Measurements from ENCODE around the gene CLEC12A. TPM values are rescaled to one million over a fixed set of nuclear protein-coding genes. Genes with fewer than 3 reads are reported as not detected.

CLEC12A gene
- total and polyA plus RNA-seq, 12 donors = 0.20 to 8.9 (median 0.85) TPM; not detected in 1

DNA sequence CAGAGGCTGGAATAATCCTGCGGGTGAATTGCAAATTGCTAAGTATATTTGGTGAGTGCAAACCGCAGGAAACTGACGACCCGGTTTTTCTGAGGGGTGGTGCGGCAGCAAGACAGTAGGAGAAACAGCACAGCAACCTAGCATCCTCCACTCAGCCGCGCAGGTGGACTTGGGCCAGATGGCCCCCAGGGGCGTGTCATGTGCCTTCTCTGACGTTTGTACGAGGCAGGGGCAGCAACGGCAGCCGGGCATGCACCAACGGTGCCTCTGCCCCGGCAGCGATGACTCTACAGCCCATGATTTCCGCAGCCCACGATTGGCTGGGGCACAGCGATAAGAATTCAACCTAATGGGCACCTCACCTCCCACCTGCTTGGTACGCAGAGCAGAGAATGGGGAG, 28.0 kb upstream of the CLEC12A start:
- WGBS, 2 donors = 47 to 49% methylated on average over 19 of the region's 19 CpGs
- H3K4me3 ChIP-seq = peak overlapping the region in 1 of 10 donors; percentile 15
- peak overlapping the region in 1 of 10 donors; percentile 11 for H3K27ac ChIP-seq
- H3K4me1 ChIP-seq = peaks cover 0 to 14% (median 0%) of the 10 kb centered on the region in 9 donors
- DNase-seq (no peak), ATAC-seq (no peak)
- no peak for TF ChIP-seq CTCF (IDR thresholded peaks at IDR 0.05)
- intact Hi-C loops (cut with DNase I) = no loop called here
- H3K36me3 ChIP-seq = no peaks in the 10 kb centered on the region
- peaks cover 0 to 36% (median 0%) of the 10 kb centered on the region in 7 donors for H3K27me3 ChIP-seq
- H3K9me3 ChIP-seq = peaks cover 0 to 3% (median 0%) of the 10 kb centered on the region in 11 donors

GRCh38 chr12:9944391-9944790, 26.8 kb upstream of the CLEC12A start:
- peak overlapping the region in 1 of 10 donors; percentile 62 for H3K27ac ChIP-seq
- no peak overlapping the region for H3K4me3 ChIP-seq
- ATAC-seq (no peak), DNase-seq (no peak)
- H3K36me3 ChIP-seq = no peaks in the 10 kb centered on the region
- H3K4me1 ChIP-seq = peaks cover 0 to 26% (median 0%) of the 10 kb centered on the region in 9 donors
- TF ChIP-seq CTCF (IDR thresholded peaks at IDR 0.05) = no peak
- peaks cover 0 to under 1% (median 0%) of the 10 kb centered on the region in 11 donors for H3K9me3 ChIP-seq
- 75 to 76% methylated on average over 2 of the region's 2 CpGs for WGBS, 2 donors
- H3K27me3 ChIP-seq = peaks cover 0 to 32% (median 0%) of the 10 kb centered on the region in 7 donors
- intact Hi-C loops (cut with DNase I) = no loop called here

- DNase-seq = no peak
- Histone ChIP-seq H3K27ac (peak overlapping the region in 1 of 10 donors; percentile 71), H3K4me3 (no peak overlapping the region), H3K27me3 (peaks cover 0 to 17% (median 0%) of the 10 kb centered on the region in 7 donors), H3K36me3 (no peaks in the 10 kb centered on the region), H3K4me1 (peaks cover 0 to 43% (median 0%) of the 10 kb centered on the region in 9 donors), H3K9me3 (no peaks in the 10 kb centered on the region)
- ATAC-seq = no peak
- WGBS, 2 donors = 69 to 80% methylated on average over 3 of the region's 3 CpGs
- intact Hi-C loops (cut with DNase I) = no loop called here
- no peak for TF ChIP-seq CTCF (IDR thresholded peaks at IDR 0.05)
Measured at GRCh38 chr12:9947674-9948073, 23.5 kb upstream of the CLEC12A start.

GRCh38 chr12:9948606-9949296, 22.5 kb upstream of the CLEC12A start:
- no peak for ATAC-seq
- TF ChIP-seq CTCF (IDR thresholded peaks at IDR 0.05) = no peak
- 73 to 79% methylated on average over 3 of the region's 3 CpGs for WGBS, 2 donors
- H3K27ac ChIP-seq = peak overlapping the region in 1 of 10 donors; percentile 71
- H3K36me3 ChIP-seq = no peaks in the 10 kb centered on the region
- no peak for DNase-seq
- H3K27me3 ChIP-seq = peaks cover 0 to 6% (median 0%) of the 10 kb centered on the region in 7 donors
- intact Hi-C loops (cut with DNase I) = no loop called here
- no peaks in the 10 kb centered on the region for H3K9me3 ChIP-seq
- H3K4me1 ChIP-seq = peaks cover 0 to 43% (median 0%) of the 10 kb centered on the region in 9 donors
- H3K4me3 ChIP-seq = no peak overlapping the region

All from heart right ventricle (tissue), 16 donors.